ENCODE data around the gene PCYT1A.

DNA sequence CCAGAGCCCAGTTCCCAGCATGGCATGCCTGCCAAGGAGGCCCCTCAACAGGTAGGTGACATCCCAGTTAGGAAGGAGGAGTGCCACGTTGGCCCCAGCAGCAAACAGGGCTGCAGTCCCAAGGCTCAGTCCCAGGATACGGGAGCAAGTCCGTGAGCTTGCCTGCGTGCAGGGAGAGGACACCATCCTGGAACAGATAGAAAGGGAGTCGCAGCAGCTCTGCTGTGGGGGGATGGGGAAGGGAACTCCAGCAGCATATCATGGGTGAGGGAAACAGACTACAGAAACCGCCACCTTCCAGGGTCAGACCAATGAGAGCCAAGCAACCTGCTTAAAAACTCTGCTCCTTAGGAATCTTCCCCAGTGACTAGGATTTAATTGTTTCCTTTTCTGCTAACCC, 39.9 kb upstream of the PCYT1A start:
- TF ChIP-seq, protein P1, sequence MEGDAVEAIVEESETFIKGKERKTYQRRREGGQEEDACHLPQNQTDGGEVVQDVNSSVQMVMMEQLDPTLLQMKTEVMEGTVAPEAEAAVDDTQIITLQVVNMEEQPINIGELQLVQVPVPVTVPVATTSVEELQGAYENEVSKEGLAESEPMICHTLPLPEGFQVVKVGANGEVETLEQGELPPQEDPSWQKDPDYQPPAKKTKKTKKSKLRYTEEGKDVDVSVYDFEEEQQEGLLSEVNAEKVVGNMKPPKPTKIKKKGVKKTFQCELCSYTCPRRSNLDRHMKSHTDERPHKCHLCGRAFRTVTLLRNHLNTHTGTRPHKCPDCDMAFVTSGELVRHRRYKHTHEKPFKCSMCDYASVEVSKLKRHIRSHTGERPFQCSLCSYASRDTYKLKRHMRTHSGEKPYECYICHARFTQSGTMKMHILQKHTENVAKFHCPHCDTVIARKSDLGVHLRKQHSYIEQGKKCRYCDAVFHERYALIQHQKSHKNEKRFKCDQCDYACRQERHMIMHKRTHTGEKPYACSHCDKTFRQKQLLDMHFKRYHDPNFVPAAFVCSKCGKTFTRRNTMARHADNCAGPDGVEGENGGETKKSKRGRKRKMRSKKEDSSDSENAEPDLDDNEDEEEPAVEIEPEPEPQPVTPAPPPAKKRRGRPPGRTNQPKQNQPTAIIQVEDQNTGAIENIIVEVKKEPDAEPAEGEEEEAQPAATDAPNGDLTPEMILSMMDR (IDR thresholded peaks at IDR 0.05), result no peak
- no peak for TF ChIP-seq POLR2A (IDR thresholded peaks at IDR 0.05)

Measured in testis (tissue), 2 donors.